H1 (cell line): ENCODE data around the gene ZBTB20. TPM values are rescaled to one million over a fixed set of nuclear protein-coding genes. Genes with fewer than 3 reads are reported as not detected.

ENCODE experiments used
- CTCF ChIA-PET: fragments of 300-600 bp; sonication (Branson Sonifier 250); formaldehyde crosslinking; loops from one replicate; lab custom pipeline; 2021; ENCODE audit not compliant: partially characterized antibody; lab: Charles Lee
- POLR2A ChIA-PET: fragments of 300-600 bp; sonication (Branson Sonifier 250); formaldehyde crosslinking; loops from one replicate; lab custom pipeline; 2021; ENCODE audit warnings: inconsistent platforms; ENCODE audit not compliant: partially characterized antibody; lab: Charles Lee
- DNase-seq, 2 experiments: peaks; one replicate each; pipeline versions ENCODE4 v3.0.0 to v3.0.0-alpha.2; 2010 to 2022; ENCODE audit warnings: low spot score in 2 of 2, low read depth in 1 of 2, mixed read lengths in 1 of 2
- FAIRE-seq: peaks from 2 replicates; lab custom pipeline; 2011; peaks lifted over from hg19 to GRCh38; lab: Jason Lieb, UNC
- H2AFZ ChIP-seq: 2 replicates; pipeline ENCODE4 v1.8.1; 2012; ENCODE audit warnings: low read length, inconsistent platforms
- H2AK5ac ChIP-seq: 2 replicates; pipeline ENCODE4 v1.6.1; 2013; ENCODE audit warnings: low read depth, low read length
- H2BK120ac ChIP-seq: replicated peaks from 2 replicates; pipeline ENCODE3; 2013; ENCODE audit warnings: low read depth, low read length, inconsistent platforms
- H2BK12ac ChIP-seq: 2 replicates; pipeline ENCODE4 v1.6.1; 2013; ENCODE audit warnings: low read depth, low read length
- H2BK15ac ChIP-seq: 2 replicates; pipeline ENCODE4 v1.6.1; 2013; ENCODE audit warnings: low read length
- H2BK20ac ChIP-seq: 2 replicates; pipeline ENCODE4 v1.6.1; 2013; ENCODE audit warnings: low read length
- H2BK5ac ChIP-seq: 2 replicates; pipeline ENCODE4 v1.6.1; 2013; ENCODE audit warnings: low read depth, low read length
- H3K14ac ChIP-seq: 2 replicates; pipeline ENCODE4 v1.6.1; 2013; ENCODE audit warnings: inconsistent platforms; ENCODE audit not compliant: insufficient read length
- H3K18ac ChIP-seq: 2 replicates; pipeline ENCODE4 v1.6.1; 2013; ENCODE audit warnings: low read length; ENCODE audit errors: extremely low read depth
- H3K23ac ChIP-seq: 2 replicates; pipeline ENCODE4 v1.6.1; 2013; ENCODE audit warnings: inconsistent platforms; ENCODE audit not compliant: insufficient read length
- H3K23me2 ChIP-seq: 2 replicates; pipeline ENCODE4 v1.6.1; 2013; ENCODE audit warnings: low read depth, low read length
- H3K27ac ChIP-seq: 2 replicates; pipeline ENCODE4 v1.6.1; 2011; ENCODE audit warnings: low read depth, low read length, inconsistent platforms
- H3K27me3 ChIP-seq, 4 experiments: replicated peaks in 1 of 4; 1 replicate in 1 of 4; 2 replicates in 3 of 4; pipeline versions ENCODE4 v1.6.1 to v1.8.1; 2011 to 2013; ENCODE audit warnings: low read length in 3 of 4, mild to moderate bottlenecking in 3 of 4, inconsistent platforms in 2 of 4, mixed read lengths in 2 of 4, moderate library complexity in 1 of 4; ENCODE audit not compliant: control insufficient read depth in 3 of 4, insufficient read depth in 3 of 4; ENCODE audit errors: extremely low read depth in 1 of 4
- H3K36me3 ChIP-seq, 4 experiments: 2 replicates each; pipeline versions ENCODE4 v1.6.1 to v1.8.1; 2011 to 2013; ENCODE audit warnings: mild to moderate bottlenecking in 4 of 4, low read length in 3 of 4, moderate library complexity in 2 of 4, control low read depth in 1 of 4, inconsistent platforms in 1 of 4; ENCODE audit not compliant: insufficient read depth in 4 of 4, control insufficient read depth in 2 of 4
- H3K4ac ChIP-seq: replicated peaks from 2 replicates; pipeline ENCODE3; 2013; ENCODE audit warnings: low read length, low read depth, mixed read lengths, inconsistent platforms; ENCODE audit not compliant: insufficient read length
- H3K4me1 ChIP-seq, 4 experiments: replicated peaks in 1 of 4; 1 replicate in 1 of 4; 2 replicates in 3 of 4; pipeline versions ENCODE4 v1.6.1 to v1.8.1; 2011 to 2013; ENCODE audit warnings: low read length in 3 of 4, inconsistent platforms in 2 of 4, mixed read lengths in 1 of 4; ENCODE audit not compliant: insufficient read depth in 4 of 4, control insufficient read depth in 3 of 4
- H3K4me2 ChIP-seq, 2 experiments: 2 replicates each; pipeline versions ENCODE4 v1.6.1 to v1.8.1; 2011 to 2013; ENCODE audit warnings: low read depth in 2 of 2, low read length in 2 of 2, control low read depth in 1 of 2, inconsistent platforms in 1 of 2, mild to moderate bottlenecking in 1 of 2; ENCODE audit not compliant: insufficient read depth in 1 of 2
- H3K4me3 ChIP-seq, 4 experiments: fragments of 200-600, 300-600 bp in 1 of 4; sonication (generic), shearing (Covaris generic), sonication (Bioruptor Twin) in 1 of 4; 2 replicates each; pipeline versions ENCODE4 v1.5.1 to v1.8.1; 2011 to 2016; ENCODE audit warnings: low read length in 4 of 4, low read depth in 3 of 4, control low read depth in 2 of 4, inconsistent platforms in 2 of 4, mild to moderate bottlenecking in 2 of 4, mixed read lengths in 1 of 4, moderate library complexity in 1 of 4; ENCODE audit not compliant: insufficient read depth in 2 of 4; ENCODE audit errors: extremely low read depth in 1 of 4
- H3K56ac ChIP-seq: replicated peaks from 2 replicates; pipeline ENCODE3; 2013; ENCODE audit warnings: low read depth, mild to moderate bottlenecking, mixed read lengths, low read length, inconsistent platforms; ENCODE audit not compliant: insufficient read length
- H3K79me1 ChIP-seq: 2 replicates; pipeline ENCODE4 v1.6.1; 2013; ENCODE audit warnings: low read depth, low read length, control low read depth
- H3K79me2 ChIP-seq, 2 experiments: 2 replicates each; pipeline versions ENCODE4 v1.6.1 to v1.8.1; 2012 to 2013; ENCODE audit warnings: low read length in 2 of 2, mild to moderate bottlenecking in 2 of 2, inconsistent platforms in 1 of 2; ENCODE audit not compliant: insufficient read depth in 2 of 2, control insufficient read depth in 1 of 2
- H3K9ac ChIP-seq, 4 experiments: replicated peaks in 1 of 4; 1 replicate in 1 of 4; 2 replicates in 3 of 4; pipeline versions ENCODE4 v1.6.1 to v1.8.1; 2011 to 2013; ENCODE audit warnings: low read depth in 3 of 4, low read length in 3 of 4, control low read depth in 2 of 4, mild to moderate bottlenecking in 2 of 4, moderate library complexity in 2 of 4, inconsistent platforms in 1 of 4; ENCODE audit errors: extremely low read depth in 1 of 4
- H3K9me3 ChIP-seq, 2 experiments: 2 replicates each; pipeline versions ENCODE4 v1.6.1 to v1.8.1; 2012 to 2013; ENCODE audit warnings: mild to moderate bottlenecking in 2 of 2, moderate library complexity in 2 of 2, control low read depth in 1 of 2, inconsistent platforms in 1 of 2, low read depth in 1 of 2, low read length in 1 of 2, mixed read lengths in 1 of 2; ENCODE audit not compliant: insufficient read depth in 2 of 2
- H4K20me1 ChIP-seq, 2 experiments: replicated peaks in 1 of 2; 2 replicates each; pipeline versions ENCODE3 to v1.8.1; 2011 to 2013; ENCODE audit warnings: inconsistent platforms in 2 of 2, low read length in 2 of 2, mild to moderate bottlenecking in 1 of 2; ENCODE audit not compliant: insufficient read depth in 2 of 2, control insufficient read depth in 1 of 2
- H4K5ac ChIP-seq: 2 replicates; pipeline ENCODE4 v1.6.1; 2013; ENCODE audit warnings: low read length, low read depth, mixed read lengths, inconsistent platforms; ENCODE audit not compliant: insufficient read length
- H4K8ac ChIP-seq: 2 replicates; pipeline ENCODE4 v1.8.0; 2013; ENCODE audit warnings: mild to moderate bottlenecking, moderate library complexity, low read length, inconsistent platforms; ENCODE audit not compliant: insufficient read depth; ENCODE audit errors: extremely low read depth
- H4K91ac ChIP-seq: replicated peaks from 2 replicates; pipeline ENCODE3; 2013; ENCODE audit warnings: low read length, mixed read lengths, inconsistent platforms; ENCODE audit not compliant: insufficient read length
- ATF2 ChIP-seq: IDR thresholded peaks from 2 replicates; pipeline ENCODE4 v1.6.1; 2012; ENCODE audit warnings: low read length, inconsistent platforms
- CHD2 ChIP-seq: IDR thresholded peaks from 2 replicates; pipeline ENCODE4 v1.6.1; 2012; ENCODE audit warnings: low read length, improper control_type of control experiment
- HDAC2 ChIP-seq, 2 experiments: fragments of 300-600 bp in 1 of 2; sonication (generic) in 1 of 2; IDR thresholded peaks; 2 replicates each; pipeline ENCODE4 v1.6.1; 2011 to 2012; ENCODE audit warnings: low read depth in 2 of 2, low read length in 2 of 2, mild to moderate bottlenecking in 2 of 2, moderate library complexity in 2 of 2, borderline replicate concordance in 1 of 2, inconsistent platforms in 1 of 2
- JUND ChIP-seq: IDR thresholded peaks from 2 replicates; pipeline ENCODE4 v1.6.1; 2011; ENCODE audit warnings: mild to moderate bottlenecking, improper control_type of control experiment, low read length
- POLR2AphosphoS5 ChIP-seq: IDR thresholded peaks from 2 replicates; pipeline ENCODE4 v1.6.1; 2011; ENCODE audit warnings: low read depth, low read length
- RBBP5 ChIP-seq: IDR thresholded peaks from 2 replicates; pipeline ENCODE4 v1.7.1; 2012; ENCODE audit warnings: low read depth, mild to moderate bottlenecking, inconsistent platforms, low read length, moderate library complexity, borderline replicate concordance
- RXRA ChIP-seq: IDR thresholded peaks from 2 replicates; pipeline ENCODE4 v1.6.1; 2011; ENCODE audit warnings: low read depth, mild to moderate bottlenecking, low read length, moderate library complexity; ENCODE audit not compliant: insufficient read depth
- SAP30 ChIP-seq: fragments of 300-600 bp; sonication (generic); IDR thresholded peaks from 2 replicates; pipeline ENCODE4 v1.7.1; 2012; ENCODE audit warnings: low read length, moderate library complexity, mild to moderate bottlenecking, inconsistent platforms; ENCODE audit not compliant: insufficient read depth, insufficient replicate concordance
- WGBS, 2 experiments: shearing (Covaris generic) in 1 of 2; methylation state at CpG; one replicate each; pipeline versions ENCODE4 v1.1.6 to v1.1.7; 2013 to 2015; ENCODE audit warnings: low lambda C conversion rate in 2 of 2, mixed read lengths in 2 of 2, inconsistent platforms in 1 of 2, low coverage in 1 of 2, missing lambda C conversion rate in 1 of 2; ENCODE audit not compliant: insufficient replicate concordance in 2 of 2, insufficient coverage in 1 of 2, insufficient read length in 1 of 2; ENCODE audit errors: extremely low coverage in 1 of 2, missing lambda C conversion rate in 1 of 2; 5-methylcytosine and 5-hydroxymethylcytosine counted together
- polyA plus RNA-seq, 7 experiments: library from polyadenylated mRNA; depleted of rRNA in 3 of 7; stranded (reverse) in 5 of 7; unstranded in 2 of 7; fragments of >200 nt in 5 of 7; fragments of 200-250 nt in 2 of 7; gene quantifications; 1 replicate in 5 of 7; 2 replicates in 1 of 7; 4 replicates in 1 of 7; pipeline versions ENCODE4 v1.2.1 to v1.2.3, GENCODE V29; 2011 to 2013; ENCODE audit warnings: missing spikeins in 2 of 7, mixed read lengths in 2 of 7
- total RNA-seq: library from RNA; stranded (reverse); fragmentation: NEBNext Ultra II Directional; extraction: Animal tissue kit (Norgen Biotek cat#: 25700); gene quantifications from 2 replicates; pipeline ENCODE4 v1.2.1, GENCODE V29; 2021

Gene ZBTB20
- total and polyA plus RNA-seq, 2 of the 8 experiments (the other 6 are each of a cell fraction or from before 2014, with no cell fraction given), result 0.35 to 1.3 TPM

DNA sequence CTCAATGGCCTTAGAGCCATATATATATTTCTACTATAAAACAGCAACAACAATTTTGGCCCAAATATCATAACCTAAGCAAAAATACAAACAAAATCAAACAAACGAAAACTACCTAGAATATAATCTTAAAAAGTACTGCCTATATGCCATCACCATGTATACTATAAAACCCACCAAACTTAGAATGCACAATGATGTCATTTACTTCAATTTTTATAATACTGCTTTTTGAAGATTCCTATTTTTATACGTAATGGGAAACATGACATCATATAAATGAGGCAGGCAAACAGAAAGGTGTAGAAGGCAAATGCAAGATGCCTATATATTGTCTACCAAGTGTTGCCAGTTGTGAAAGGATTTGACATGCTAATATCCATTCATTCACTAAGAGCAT is 550.9 kb downstream of the ZBTB20 start:
- no peak overlapping the region for H3K56ac ChIP-seq
- H3K79me1 ChIP-seq, result no peaks in the 10 kb centered on the region
- no peak overlapping the region for H4K8ac ChIP-seq
- no peak overlapping the region for H3K23ac ChIP-seq
- DNase-seq (no peak), FAIRE-seq (no peak)
- H3K4ac ChIP-seq, result no peak overlapping the region
- H2AFZ ChIP-seq, result no peak overlapping the region
- H4K91ac ChIP-seq, result no peak overlapping the region
- no peak overlapping the region for H2BK120ac ChIP-seq
- no peaks in the 10 kb centered on the region for H3K36me3 ChIP-seq
- TF ChIP-seq SAP30 (no peak), JUND (no peak), ATF2 (no peak), POLR2AphosphoS5 (no peak), RBBP5 (no peak), RXRA (no peak), HDAC2 (IDR thresholded peaks at IDR 0.05; ENCODE audit: borderline replicate concordance in 1 of 2, low read depth in 2 of 2, low read length in 2 of 2) (no peak), CHD2 (no peak)
- H2BK12ac ChIP-seq, result no peak overlapping the region
- H3K4me3 ChIP-seq, result no peak overlapping the region
- no peak overlapping the region for H3K4me2 ChIP-seq
- no peak overlapping the region for H2BK15ac ChIP-seq
- no peaks in the 10 kb centered on the region for H3K4me1 ChIP-seq
- no peaks in the 10 kb centered on the region for H3K23me2 ChIP-seq
- no peaks in the 10 kb centered on the region for H3K79me2 ChIP-seq
- H2BK5ac ChIP-seq, result no peak overlapping the region
- H3K9ac ChIP-seq, result no peak overlapping the region
- H3K14ac ChIP-seq, result no peak overlapping the region
- H3K27me3 ChIP-seq, result no peaks in the 10 kb centered on the region
- no peak overlapping the region for H3K27ac ChIP-seq
- no peak overlapping the region for H3K18ac ChIP-seq
- ChIA-PET CTCF (interaction anchor here (0.9 to 2.6 kb wide), 12 partner anchors 9 to 306 kb away, joined by 3 to 9 read pairs (median 5); no protein-coding TSS in a partner anchor), POLR2A (no interaction called here)
- H2AK5ac ChIP-seq, result no peak overlapping the region
- H4K20me1 ChIP-seq, result no peaks in the 10 kb centered on the region
- WGBS, 2 experiments, result 92 to 100% methylated on average over 1 to 2 of the region's 2 CpGs
- H4K5ac ChIP-seq, result no peak overlapping the region
- no peak overlapping the region for H2BK20ac ChIP-seq
- H3K9me3 ChIP-seq, result no peaks in the 10 kb centered on the region
